Liver (tissue), 9 donors: ENCODE measurements around the gene SYTL3. TPM values are rescaled to one million over a fixed set of nuclear protein-coding genes. Genes with fewer than 3 reads are reported as not detected.

Experiments
- DNase-seq: peaks from one replicate; pipeline ENCODE4 v3.0.0-alpha.2; 2017; ENCODE audit warnings: low spot score
- H3K27ac ChIP-seq, 2 donors: one replicate each; pipeline ENCODE4 v1.7.0; 2013; ENCODE audit warnings: inconsistent platforms in 2 of 2, low read length in 2 of 2, control low read depth in 1 of 2, low read depth in 1 of 2, mild to moderate bottlenecking in 1 of 2
- H3K27me3 ChIP-seq, 4 donors: one replicate each; pipeline versions ENCODE4 v1.6.1 to v1.7.0; 2013; ENCODE audit warnings: low read length in 3 of 4, inconsistent platforms in 1 of 4, mild to moderate bottlenecking in 1 of 4, moderate library complexity in 1 of 4; ENCODE audit not compliant: control insufficient read depth in 4 of 4, insufficient read depth in 4 of 4
- H3K36me3 ChIP-seq, 4 donors: one replicate each; pipeline versions ENCODE4 v1.6.1 to v1.7.0; 2013; ENCODE audit warnings: low read length in 3 of 4, mild to moderate bottlenecking in 3 of 4, low read depth in 1 of 4, moderate library complexity in 1 of 4; ENCODE audit not compliant: control insufficient read depth in 4 of 4, insufficient read depth in 3 of 4
- H3K4me1 ChIP-seq, 4 donors: one replicate each; pipeline versions ENCODE4 v1.6.1 to v1.7.0; 2013; ENCODE audit warnings: low read length in 3 of 4, mild to moderate bottlenecking in 3 of 4, moderate library complexity in 1 of 4; ENCODE audit not compliant: control insufficient read depth in 4 of 4, insufficient read depth in 4 of 4
- H3K4me3 ChIP-seq, 3 donors: one replicate each; pipeline versions ENCODE4 v1.6.1 to v1.7.0; 2013; ENCODE audit warnings: low read length in 3 of 3, control low read depth in 1 of 3, low read depth in 1 of 3, mild to moderate bottlenecking in 1 of 3
- H3K9ac ChIP-seq, 2 donors: one replicate each; pipeline ENCODE4 v1.7.0; 2013; ENCODE audit warnings: low read length in 2 of 2, mild to moderate bottlenecking in 2 of 2, moderate library complexity in 2 of 2, control low read depth in 1 of 2, low read depth in 1 of 2
- H3K9me3 ChIP-seq, 4 donors: one replicate each; pipeline versions ENCODE4 v1.6.1 to v1.7.0; 2013; ENCODE audit warnings: low read length in 3 of 4; ENCODE audit not compliant: control insufficient read depth in 4 of 4
- CTCF ChIP-seq: fragments of 150-350 bp; IDR thresholded peaks from 2 replicates; pipeline ENCODE4 v1.5.1; 2017; ENCODE audit warnings: improper control_type of control experiment, low read depth, low read length; ENCODE audit not compliant: missing input control
- EGR1 ChIP-seq, 2 donors: IDR thresholded peaks; 2 replicates each; pipeline ENCODE4 v1.6.1; 2016 to 2018; ENCODE audit warnings: antibody characterized with exemption in 2 of 2, low read depth in 2 of 2
- FOXA1 ChIP-seq: IDR thresholded peaks from 2 replicates; pipeline ENCODE4 v1.6.1; 2016; ENCODE audit warnings: antibody characterized with exemption
- FOXA2 ChIP-seq: IDR thresholded peaks from 2 replicates; pipeline ENCODE4 v1.6.1; 2016; ENCODE audit warnings: antibody characterized with exemption
- GABPA ChIP-seq, 2 donors: IDR thresholded peaks in 1 of 2; conservative IDR thresholded peaks in 1 of 2; 2 replicates each; pipeline ENCODE4 v1.6.1; 2016; ENCODE audit warnings: antibody characterized with exemption in 2 of 2, mild to moderate bottlenecking in 1 of 2, moderate library complexity in 1 of 2
- HNF4A ChIP-seq, 2 donors: conservative IDR thresholded peaks; 2 replicates each; pipeline ENCODE4 v1.6.1; 2016; ENCODE audit warnings: antibody characterized with exemption in 2 of 2, mild to moderate bottlenecking in 2 of 2
- HNF4G ChIP-seq: IDR thresholded peaks from 2 replicates; pipeline ENCODE4 v1.6.1; 2016; ENCODE audit warnings: antibody characterized with exemption
- JUND ChIP-seq, 2 donors: IDR thresholded peaks; 2 replicates each; pipeline ENCODE4 v1.6.1; 2016; ENCODE audit warnings: antibody characterized with exemption in 2 of 2
- NR2F2 ChIP-seq: IDR thresholded peaks from 2 replicates; pipeline ENCODE4 v1.6.1; 2016; ENCODE audit warnings: antibody characterized with exemption
- RAD21 ChIP-seq, 2 donors: IDR thresholded peaks; 2 replicates each; pipeline ENCODE4 v1.6.1; 2016; ENCODE audit warnings: antibody characterized with exemption in 2 of 2, mild to moderate bottlenecking in 2 of 2
- REST ChIP-seq: IDR thresholded peaks from 2 replicates; pipeline ENCODE4 v1.6.1; 2016; ENCODE audit warnings: antibody characterized with exemption, mild to moderate bottlenecking
- RXRA ChIP-seq, 2 donors: IDR thresholded peaks; 2 replicates each; pipeline ENCODE4 v1.6.1; 2017 to 2018; ENCODE audit warnings: antibody characterized with exemption in 2 of 2, mild to moderate bottlenecking in 1 of 2
- SP1 ChIP-seq: IDR thresholded peaks from 2 replicates; pipeline ENCODE4 v1.6.1; 2018; ENCODE audit warnings: antibody characterized with exemption, mild to moderate bottlenecking
- TAF1 ChIP-seq: conservative IDR thresholded peaks from 2 replicates; pipeline ENCODE4 v1.6.1; 2016; ENCODE audit warnings: antibody characterized with exemption, mild to moderate bottlenecking
- YY1 ChIP-seq: IDR thresholded peaks from 2 replicates; pipeline ENCODE4 v1.6.1; 2016; ENCODE audit warnings: antibody characterized with exemption, mild to moderate bottlenecking
- ZBTB33 ChIP-seq: IDR thresholded peaks from 2 replicates; pipeline ENCODE4 v1.6.1; 2016; ENCODE audit warnings: antibody characterized with exemption
- WGBS: extraction: QIAGEN DNeasy Blood & Tissue Kit; methylation state at CpG from one replicate; pipeline ENCODE4 v1.1.7; 2013; 5-methylcytosine and 5-hydroxymethylcytosine counted together
- polyA plus RNA-seq, 2 donors: library from polyadenylated mRNA; stranded (reverse) in 1 of 2; unstranded in 1 of 2; fragments of 200-250 nt in 1 of 2; fragments of >200 nt in 1 of 2; fragmentation: Nextera tagmentation in 1 of 2; extraction: Ambion mirVana in 1 of 2; gene quantifications; one replicate each; pipeline versions ENCODE4 v1.2.1 to v1.2.3, GENCODE V29; 2013 to 2015
- total RNA-seq, 2 donors: library from RNA; depleted of rRNA; stranded (reverse); fragments of >200 nt; gene quantifications; one replicate each; pipeline ENCODE4 v1.2.3, GENCODE V29; 2014
- TF ChIP-seq, protein P1 (sequence below): IDR thresholded peaks from 2 replicates; pipeline ENCODE4 v1.6.1; 2016; ENCODE audit warnings: antibody characterized with exemption
- TF ChIP-seq, protein P2 (sequence below): IDR thresholded peaks from 2 replicates; pipeline ENCODE4 v1.6.1; 2016; ENCODE audit warnings: antibody characterized with exemption
- donor health status: healthy.
- donor health status: healthy.
- donor health status: healthy.
- donor health status: healthy.
- donor health status: healthy.

SYTL3 gene
- total and polyA plus RNA-seq, 4 donors: 0.28 to 1.7 (median 0.51) TPM

GRCh38 chr6:158677906-158678578 lies 28.2 kb downstream of the SYTL3 start (continued):
- TF ChIP-seq ZBTB33: no peak
- TF ChIP-seq HNF4G: no peak
- TF ChIP-seq, protein P1, sequence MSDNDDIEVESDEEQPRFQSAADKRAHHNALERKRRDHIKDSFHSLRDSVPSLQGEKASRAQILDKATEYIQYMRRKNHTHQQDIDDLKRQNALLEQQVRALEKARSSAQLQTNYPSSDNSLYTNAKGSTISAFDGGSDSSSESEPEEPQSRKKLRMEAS: no peak
- TF ChIP-seq, protein P2, sequence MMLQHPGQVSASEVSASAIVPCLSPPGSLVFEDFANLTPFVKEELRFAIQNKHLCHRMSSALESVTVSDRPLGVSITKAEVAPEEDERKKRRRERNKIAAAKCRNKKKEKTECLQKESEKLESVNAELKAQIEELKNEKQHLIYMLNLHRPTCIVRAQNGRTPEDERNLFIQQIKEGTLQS: no peak
- TF ChIP-seq SP1: no peak
- no peak for TF ChIP-seq FOXA2
- no peak for TF ChIP-seq EGR1 (IDR thresholded peaks at IDR 0.05; ENCODE audit: low read depth in 2 of 2)

- Histone ChIP-seq H3K4me1 (peaks cover 0 to 2% (median 0%) of the 10 kb centered on the region in 4 donors), H3K27me3 (no peaks in the 10 kb centered on the region), H3K27ac (no peak overlapping the region), H3K9ac (no peak overlapping the region), H3K36me3 (no peaks in the 10 kb centered on the region), H3K4me3 (no peak overlapping the region), H3K9me3 (no peaks in the 10 kb centered on the region)
- whole genome bisulfite sequencing: 97% methylated on average over 2 of the region's 2 CpGs
- TF ChIP-seq JUND (IDR thresholded peaks at IDR 0.05) (no peak), TAF1 (no peak)
- no peak for DNase-seq
Observed at GRCh38 chr6:158680015-158680414, 30.2 kb downstream of the SYTL3 start.

GRCh38 chr6:158680481-158680880 lies 30.6 kb downstream of the SYTL3 start:
- Histone ChIP-seq H3K9ac (no peak overlapping the region), H3K4me1 (no peaks in the 10 kb centered on the region), H3K27me3 (no peaks in the 10 kb centered on the region), H3K27ac (no peak overlapping the region), H3K4me3 (no peak overlapping the region), H3K9me3 (no peaks in the 10 kb centered on the region), H3K36me3 (no peaks in the 10 kb centered on the region)
- WGBS: 97% methylated on average over 6 of the region's 6 CpGs
- TF ChIP-seq EGR1 (IDR thresholded peaks at IDR 0.05; ENCODE audit: low read depth in 2 of 2) (no peak), REST (no peak), ZBTB33 (no peak), RXRA (IDR thresholded peaks at IDR 0.05) (no peak), YY1 (no peak), HNF4A (conservative IDR thresholded peaks at IDR 0.05) (no peak), SP1 (no peak), FOXA2 (no peak), GABPA (IDR thresholded peaks at IDR 0.05 in 1 of 2, conservative IDR thresholded peaks at IDR 0.05 in 1 of 2) (no peak), FOXA1 (no peak), CTCF (no peak), RAD21 (IDR thresholded peaks at IDR 0.05) (no peak), TAF1 (no peak), HNF4G (no peak), NR2F2 (no peak), JUND (IDR thresholded peaks at IDR 0.05) (no peak)
- TF ChIP-seq, protein P2: no peak
- TF ChIP-seq, protein P1: no peak
- no peak for DNase-seq
